Upper lobe of left lung (tissue), 6 donors: ENCODE results near the gene FASTK. TPM values are rescaled to one million over a fixed set of nuclear protein-coding genes. Genes with fewer than 3 reads are reported as not detected.

Experiments used
- ATAC-seq, 2 donors: fragments of 200-7000 bp; cut with Tn5 transposase; one replicate each; pipeline ENCODE4 v1.9.1; 2022; ENCODE audit warnings: mild to moderate bottlenecking in 2 of 2, moderate library complexity in 2 of 2; ENCODE audit not compliant: low FRiP score in 2 of 2
- DNase-seq, 2 donors: peaks; one replicate each; pipeline ENCODE4 v3.0.0-alpha.2; 2019 to 2020
- H3K27ac ChIP-seq, 4 donors: fragments of 200-600 bp; sonication (generic); one replicate each; pipeline ENCODE4 v1.5.1; 2016 to 2019
- H3K27me3 ChIP-seq, 4 donors: fragments of 200-600 bp; sonication (generic); one replicate each; pipeline ENCODE4 v1.5.1; 2017 to 2019
- H3K36me3 ChIP-seq, 4 donors: fragments of 200-600 bp; sonication (generic); one replicate each; pipeline ENCODE4 v1.5.1; 2016 to 2019
- H3K4me1 ChIP-seq, 4 donors: fragments of 200-600 bp; sonication (generic); one replicate each; pipeline ENCODE4 v1.5.1; 2018 to 2019
- H3K4me3 ChIP-seq, 4 donors: fragments of 200-600 bp; sonication (generic); one replicate each; pipeline ENCODE4 v1.5.1; 2017 to 2019; ENCODE audit warnings: mild to moderate bottlenecking in 2 of 4, moderate library complexity in 1 of 4
- H3K9me3 ChIP-seq, 4 donors: fragments of 200-600 bp; sonication (generic); one replicate each; pipeline ENCODE4 v1.5.1; 2018 to 2019
- EP300 ChIP-seq, 4 donors: sonication (generic); formaldehyde crosslinking; IDR thresholded peaks; one replicate each; pipeline ENCODE4 v1.5.1; 2017; ENCODE audit warnings: antibody characterized with exemption in 4 of 4, control low read depth in 2 of 4
- POLR2A ChIP-seq, 4 donors: fragments of 450-650 bp; IDR thresholded peaks; one replicate each; pipeline ENCODE4 v1.5.1; 2016 to 2017; ENCODE audit warnings: antibody characterized with exemption in 4 of 4, mild to moderate bottlenecking in 2 of 4
- POLR2AphosphoS5 ChIP-seq, 2 donors: sonication (generic); formaldehyde crosslinking; IDR thresholded peaks; one replicate each; pipeline ENCODE4 v1.5.1; 2017; ENCODE audit warnings: antibody characterized with exemption in 2 of 2
- WGBS, 2 donors: methylation state at CpG; one replicate each; pipeline ENCODE4 v1.1.5; 2017 to 2018; 5-methylcytosine and 5-hydroxymethylcytosine counted together
- total RNA-seq, 6 donors: library from RNA; depleted of rRNA in 4 of 6; stranded (reverse); fragments of >200 nt in 4 of 6; gene quantifications; one replicate each; pipeline versions ENCODE4 v1.1.0 to v1.2.1, GENCODE V29; 2016 to 2021
- TF ChIP-seq, protein P1 (sequence below), 6 experiments: fragments of 450-650 bp in 4 of 6; fragments of 200-600 bp in 2 of 6; sonication (generic) in 2 of 6; IDR thresholded peaks; one replicate each; pipeline ENCODE4 v1.5.1; 2016 to 2019; ENCODE audit warnings: antibody characterized with exemption in 6 of 6
- donor health status: DM: no; HTN: no; CAD: no; lungs with moderate emphysema.
- donor health status: DM: no; HTN: yes; CAD: no; lungs with severe emphysema.

The FASTK gene
- total RNA-seq, 6 donors from 2014 or later: 54.3 to 136 (median 78.0) TPM

DNA sequence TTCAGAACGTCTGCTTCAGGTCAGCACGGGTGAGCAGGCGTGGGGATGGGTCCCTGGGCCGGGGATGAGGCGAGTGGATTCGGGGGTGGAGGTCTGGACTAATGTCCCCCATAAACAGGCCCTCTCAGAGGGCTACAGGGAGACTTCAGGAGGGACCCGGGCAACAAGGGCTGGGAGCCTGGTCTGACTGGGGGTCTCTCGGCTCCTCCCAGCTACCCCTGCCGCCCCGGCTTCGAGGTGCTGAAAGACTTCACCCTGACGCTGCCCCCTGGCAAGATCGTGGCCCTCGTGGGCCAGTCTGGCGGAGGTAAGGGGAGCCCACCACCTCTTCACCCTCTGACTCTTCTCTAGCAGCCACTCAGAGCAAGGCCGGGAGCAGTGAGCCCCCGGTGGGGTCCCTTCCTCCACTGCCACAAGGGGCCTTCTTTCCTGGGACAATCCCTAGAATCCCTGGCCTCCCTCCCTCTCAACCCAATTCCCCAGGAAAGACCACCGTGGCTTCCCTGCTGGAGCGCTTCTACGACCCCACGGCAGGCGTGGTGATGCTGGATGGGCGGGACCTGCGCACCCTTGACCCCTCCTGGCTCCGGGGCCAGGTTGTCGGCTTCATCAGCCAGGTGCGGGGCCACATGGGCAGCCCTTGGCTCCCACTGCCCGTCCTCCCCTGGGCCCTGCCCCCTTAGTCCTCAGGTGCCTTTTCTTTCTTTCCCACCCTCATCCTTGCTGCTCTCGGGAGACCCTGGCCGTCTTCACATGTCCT, 39.8 kb downstream of the FASTK start:
- 90 to 94% methylated on average over 15 to 30 of the region's 30 CpGs for WGBS, 2 donors
- Histone ChIP-seq H3K36me3 (peaks cover 0 to 46% (median 33%) of the 10 kb centered on the region in 4 donors), H3K27ac (no peak overlapping the region)

DNA sequence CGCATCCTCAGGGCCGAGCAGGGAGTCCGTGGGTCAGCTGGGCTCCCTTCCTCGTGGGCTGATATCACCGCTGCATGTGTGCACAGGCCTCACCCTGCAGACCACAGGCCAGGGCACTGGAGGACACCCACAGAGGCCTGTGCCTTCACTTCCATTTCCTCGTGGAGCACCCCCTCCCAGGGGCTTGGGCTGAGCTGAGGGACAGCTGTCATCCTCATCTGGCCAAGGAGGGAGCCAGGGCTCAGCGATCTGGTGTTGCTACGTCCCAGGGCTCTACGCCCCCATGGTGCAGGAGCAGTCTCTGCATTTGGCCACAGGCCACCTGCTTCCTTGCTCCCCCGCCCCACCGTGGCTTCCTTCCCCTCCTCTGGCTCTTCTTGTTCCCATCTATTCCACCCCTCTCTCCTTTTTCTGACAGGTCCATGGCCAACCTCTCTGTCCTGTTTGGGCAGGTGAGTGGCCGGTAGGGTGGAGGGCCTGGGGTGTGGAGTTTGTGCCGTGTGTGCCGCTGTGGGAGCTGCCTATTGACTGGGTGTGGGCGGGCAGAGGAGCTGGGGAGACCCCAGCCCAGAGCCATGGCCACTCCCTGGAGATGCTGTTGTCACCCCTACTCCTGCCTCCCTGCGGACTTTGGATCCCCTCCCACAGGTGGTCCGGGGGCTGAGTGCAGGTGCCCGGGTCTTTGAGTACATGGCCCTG, 40.6 kb downstream of the FASTK start:
- H3K27ac ChIP-seq: peak overlapping the region in 1 of 4 donors; percentile 8

More for the DNA sequence above, 39.8 kb downstream of the FASTK start:
- peak in 1 of 2 donors; percentile 70 for DNase-seq
- H3K4me3 ChIP-seq: no peak overlapping the region
- no peak for ATAC-seq
- no peaks in the 10 kb centered on the region for H3K27me3 ChIP-seq
- no peak for TF ChIP-seq EP300 (IDR thresholded peaks at IDR 0.05)
- TF ChIP-seq, protein P1, sequence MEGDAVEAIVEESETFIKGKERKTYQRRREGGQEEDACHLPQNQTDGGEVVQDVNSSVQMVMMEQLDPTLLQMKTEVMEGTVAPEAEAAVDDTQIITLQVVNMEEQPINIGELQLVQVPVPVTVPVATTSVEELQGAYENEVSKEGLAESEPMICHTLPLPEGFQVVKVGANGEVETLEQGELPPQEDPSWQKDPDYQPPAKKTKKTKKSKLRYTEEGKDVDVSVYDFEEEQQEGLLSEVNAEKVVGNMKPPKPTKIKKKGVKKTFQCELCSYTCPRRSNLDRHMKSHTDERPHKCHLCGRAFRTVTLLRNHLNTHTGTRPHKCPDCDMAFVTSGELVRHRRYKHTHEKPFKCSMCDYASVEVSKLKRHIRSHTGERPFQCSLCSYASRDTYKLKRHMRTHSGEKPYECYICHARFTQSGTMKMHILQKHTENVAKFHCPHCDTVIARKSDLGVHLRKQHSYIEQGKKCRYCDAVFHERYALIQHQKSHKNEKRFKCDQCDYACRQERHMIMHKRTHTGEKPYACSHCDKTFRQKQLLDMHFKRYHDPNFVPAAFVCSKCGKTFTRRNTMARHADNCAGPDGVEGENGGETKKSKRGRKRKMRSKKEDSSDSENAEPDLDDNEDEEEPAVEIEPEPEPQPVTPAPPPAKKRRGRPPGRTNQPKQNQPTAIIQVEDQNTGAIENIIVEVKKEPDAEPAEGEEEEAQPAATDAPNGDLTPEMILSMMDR (IDR thresholded peaks at IDR 0.05): no peak
- peaks cover 13 to 17% (median 15%) of the 10 kb centered on the region in 4 donors for H3K4me1 ChIP-seq
- H3K9me3 ChIP-seq: no peaks in the 10 kb centered on the region

DNA sequence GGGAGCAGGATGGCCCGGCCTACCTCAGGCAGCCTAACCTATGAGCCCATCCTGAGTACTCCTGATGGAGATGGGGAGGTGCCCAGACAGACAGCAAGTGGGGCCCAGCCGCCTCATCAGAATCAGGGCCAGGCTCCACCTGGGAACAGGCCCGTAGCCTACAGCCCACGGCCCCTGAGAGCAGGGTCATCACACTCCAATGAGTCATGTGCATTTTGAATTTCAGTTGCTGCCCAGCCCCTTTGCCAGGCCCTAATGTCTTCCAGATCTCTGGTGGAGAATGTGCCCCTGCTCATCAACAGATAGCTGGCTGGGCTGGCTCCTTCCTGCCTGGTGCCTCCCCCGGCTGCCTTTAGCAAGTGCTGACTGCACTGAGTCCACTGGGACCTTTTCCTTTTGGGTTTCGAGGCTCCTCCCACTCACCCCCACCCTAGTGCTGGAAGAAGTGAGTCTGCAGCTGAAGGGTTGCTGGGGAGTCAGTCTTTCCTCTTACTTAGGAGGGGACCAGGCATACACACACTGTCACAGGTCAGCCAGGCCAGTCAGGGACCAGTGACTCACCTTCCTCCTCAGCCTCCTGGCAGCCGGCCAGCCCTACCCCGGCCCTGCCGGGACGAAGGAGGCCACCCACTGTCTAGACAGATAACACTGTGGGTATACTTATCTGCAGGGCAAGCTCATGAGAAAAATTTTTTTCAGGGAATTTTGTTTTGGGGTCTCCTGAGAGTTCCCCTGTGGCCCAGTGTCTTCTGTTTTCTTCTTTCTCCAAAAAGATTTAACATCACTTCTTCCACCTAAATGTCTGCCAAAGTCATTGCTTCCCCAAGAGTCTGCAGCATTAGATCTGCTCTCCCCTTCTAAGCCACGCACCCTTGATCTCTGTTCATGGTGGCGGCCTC, 41.4 kb downstream of the FASTK start:
- ATAC-seq (peak; percentile 54 to 80), DNase-seq (peak; percentile 80 to 91)
- Histone ChIP-seq H3K4me3 (no peak overlapping the region), H3K27me3 (no peaks in the 10 kb centered on the region), H3K36me3 (peaks cover 0 to 48% (median 40%) of the 10 kb centered on the region in 4 donors), H3K27ac (peak overlapping the region in 3 of 4 donors; percentile 8 to 60 (median 16)), H3K4me1 (peaks cover 13 to 17% (median 15%) of the 10 kb centered on the region in 4 donors), H3K9me3 (no peaks in the 10 kb centered on the region)
- WGBS, 2 donors: 29 to 45% methylated on average over 8 to 11 of the region's 12 CpGs
- TF ChIP-seq POLR2A (IDR thresholded peaks at IDR 0.05): peak in 1 of 4 donors; percentile 40
- TF ChIP-seq, protein P1 (IDR thresholded peaks at IDR 0.05): no peak
- TF ChIP-seq EP300 (IDR thresholded peaks at IDR 0.05): no peak
- peak in 1 of 2 donors; percentile 17 for TF ChIP-seq POLR2AphosphoS5 (IDR thresholded peaks at IDR 0.05)

More for the DNA sequence above, 40.6 kb downstream of the FASTK start:
- Histone ChIP-seq H3K4me3 (no peak overlapping the region), H3K36me3 (peaks cover 0 to 46% (median 35%) of the 10 kb centered on the region in 4 donors), H3K27me3 (no peaks in the 10 kb centered on the region), H3K9me3 (no peaks in the 10 kb centered on the region), H3K4me1 (peaks cover 13 to 17% (median 15%) of the 10 kb centered on the region in 4 donors)
- DNase-seq (peak in 1 of 2 donors; percentile 61), ATAC-seq (peak in 1 of 2 donors; percentile 2)
- 75 to 78% methylated on average over 15 to 16 of the region's 18 CpGs for WGBS, 2 donors
- TF ChIP-seq, protein P1 (IDR thresholded peaks at IDR 0.05): no peak
- TF ChIP-seq POLR2A (IDR thresholded peaks at IDR 0.05) (no peak), EP300 (IDR thresholded peaks at IDR 0.05) (no peak), POLR2AphosphoS5 (IDR thresholded peaks at IDR 0.05) (no peak)

DNA sequence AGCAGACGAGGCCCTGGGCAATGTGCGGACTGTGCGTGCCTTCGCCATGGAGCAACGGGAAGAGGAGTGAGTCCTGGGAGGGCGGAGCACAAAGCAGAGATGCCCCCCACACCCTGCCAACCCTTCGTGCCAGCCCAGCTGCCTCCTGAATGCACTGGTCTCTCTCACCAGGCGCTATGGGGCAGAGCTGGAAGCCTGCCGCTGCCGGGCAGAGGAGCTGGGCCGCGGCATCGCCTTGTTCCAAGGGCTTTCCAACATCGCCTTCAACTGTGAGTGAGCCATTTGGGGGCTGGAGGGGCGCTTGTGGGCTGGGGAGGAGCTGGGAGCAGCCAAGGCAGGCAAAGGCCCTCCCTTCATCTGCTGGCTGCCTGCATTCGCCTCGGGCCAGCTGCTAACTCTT, 44.7 kb downstream of the FASTK start:
- H3K36me3 ChIP-seq: peaks cover 0 to 48% (median 34%) of the 10 kb centered on the region in 4 donors
- TF ChIP-seq POLR2A (IDR thresholded peaks at IDR 0.05) (no peak), POLR2AphosphoS5 (IDR thresholded peaks at IDR 0.05) (no peak), EP300 (IDR thresholded peaks at IDR 0.05) (no peak)
- TF ChIP-seq, protein P1 (IDR thresholded peaks at IDR 0.05): no peak
- DNase-seq: peak in 1 of 2 donors; percentile 63

More for the DNA sequence above, 44.7 kb downstream of the FASTK start:
- no peaks in the 10 kb centered on the region for H3K27me3 ChIP-seq
- H3K4me1 ChIP-seq: peaks cover 13 to 17% (median 15%) of the 10 kb centered on the region in 4 donors
- no peaks in the 10 kb centered on the region for H3K9me3 ChIP-seq
- ATAC-seq: no peak
- H3K4me3 ChIP-seq: no peak overlapping the region
- WGBS, 2 donors: 85 to 92% methylated on average over 7 to 17 of the region's 17 CpGs
- H3K27ac ChIP-seq: no peak overlapping the region
